GM21423 (cell line): ENCODE data around the gene SIGLEC10.
"Not testable (repeated sequence)": the region's sequence is repeated elsewhere in the genome, so short reads cannot be mapped to it uniquely, and the experiment has no call there.

ENCODE experiments used
- ATAC-seq: cut with Tn5 transposase; IDR thresholded peaks from one replicate; pipeline ENCODE4 v1.9.1; 2021; ENCODE audit warnings: mild to moderate bottlenecking, moderate library complexity; ENCODE audit not compliant: unreplicated experiment

The SIGLEC10 gene

DNA sequence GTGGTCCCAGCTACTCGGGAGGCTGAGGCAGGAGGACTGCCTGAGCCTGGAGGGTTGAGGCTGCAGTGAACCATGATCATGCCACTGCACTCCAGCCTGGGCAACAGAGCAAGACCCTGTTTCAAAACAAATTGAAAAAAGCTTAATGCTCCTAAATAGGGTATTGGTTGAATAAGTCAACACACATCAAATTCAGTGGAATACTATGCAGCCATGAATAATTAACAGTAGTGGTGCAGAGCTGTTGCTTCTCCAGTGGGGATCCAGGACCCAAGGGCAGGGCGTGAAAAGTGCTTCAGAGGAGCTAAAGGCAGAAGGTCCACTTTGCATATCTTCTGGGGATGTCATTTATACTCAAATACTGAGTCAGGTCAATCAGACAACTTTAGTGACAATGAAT lies 22.6 kb upstream of the SIGLEC10 start:
- no peak for ATAC-seq

GRCh38 chr19:51439021-51439465 lies 21.6 kb upstream of the SIGLEC10 start:
- no peak for ATAC-seq

- ATAC-seq = no peak
These were observed 17.0 kb upstream of the SIGLEC10 start for GRCh38 chr19:51434456-51434855.

DNA sequence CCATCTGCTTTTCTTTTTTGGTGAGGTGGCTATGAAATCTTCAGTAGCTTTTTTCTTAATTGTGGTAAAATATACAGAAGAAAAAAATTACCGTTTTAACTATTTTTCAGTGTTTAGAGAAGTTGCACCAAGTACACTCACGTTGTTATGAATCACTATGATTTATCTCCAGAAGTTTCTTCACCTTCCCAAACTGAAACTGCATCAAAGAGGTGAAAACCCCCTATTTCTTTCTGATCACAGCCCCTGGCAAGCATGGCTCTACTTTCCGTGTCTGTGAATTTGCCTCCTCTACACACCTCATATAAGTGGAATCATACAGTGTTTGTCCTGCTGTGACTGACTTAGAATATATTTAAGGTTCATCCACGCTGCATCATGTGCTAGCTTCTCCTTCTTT lies 15.6 kb upstream of the SIGLEC10 start:
- no peak for ATAC-seq

GRCh38 chr19:51431124-51431523 lies 13.7 kb upstream of the SIGLEC10 start:
- ATAC-seq = no peak

DNA sequence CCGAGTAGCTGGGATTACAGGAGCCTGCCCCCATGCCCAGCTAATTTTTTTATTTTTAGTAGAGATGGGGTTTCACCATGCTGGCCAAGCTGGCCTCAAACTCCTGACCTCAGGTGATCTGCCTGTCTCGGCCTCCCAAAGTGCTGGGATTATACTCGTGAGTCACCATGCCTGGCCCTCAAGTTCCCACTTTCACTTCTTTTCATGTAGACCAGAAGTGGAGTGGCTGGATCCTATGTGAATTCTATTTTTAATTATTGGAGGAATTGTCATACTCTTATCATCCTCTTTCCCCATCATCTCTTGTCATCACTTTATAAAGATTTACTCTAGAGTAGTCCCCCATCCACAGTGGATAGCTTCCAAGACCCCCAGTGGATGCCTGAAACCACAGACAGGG lies 12.8 kb upstream of the SIGLEC10 start:
- ATAC-seq = no peak

DNA sequence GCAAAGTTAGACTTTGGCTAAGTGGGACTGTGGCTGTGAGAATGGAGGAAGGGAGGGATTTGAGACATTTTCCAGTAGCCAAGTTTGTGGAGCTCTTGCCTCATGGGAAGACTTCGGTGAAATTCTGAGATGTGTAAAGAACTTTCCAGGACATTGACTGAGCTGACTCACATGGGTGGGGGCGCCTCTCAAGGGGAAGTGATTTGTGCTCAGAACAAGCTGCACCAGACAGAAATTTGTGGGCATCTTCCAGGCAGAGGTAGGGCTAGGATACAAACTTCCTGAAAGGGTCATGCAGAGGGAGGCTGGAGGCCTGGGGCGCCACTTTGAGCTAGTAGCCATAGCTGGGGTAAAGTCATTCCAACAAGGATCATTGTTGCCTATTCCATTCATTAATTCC lies 9.8 kb upstream of the SIGLEC10 start:
- ATAC-seq = no peak

DNA sequence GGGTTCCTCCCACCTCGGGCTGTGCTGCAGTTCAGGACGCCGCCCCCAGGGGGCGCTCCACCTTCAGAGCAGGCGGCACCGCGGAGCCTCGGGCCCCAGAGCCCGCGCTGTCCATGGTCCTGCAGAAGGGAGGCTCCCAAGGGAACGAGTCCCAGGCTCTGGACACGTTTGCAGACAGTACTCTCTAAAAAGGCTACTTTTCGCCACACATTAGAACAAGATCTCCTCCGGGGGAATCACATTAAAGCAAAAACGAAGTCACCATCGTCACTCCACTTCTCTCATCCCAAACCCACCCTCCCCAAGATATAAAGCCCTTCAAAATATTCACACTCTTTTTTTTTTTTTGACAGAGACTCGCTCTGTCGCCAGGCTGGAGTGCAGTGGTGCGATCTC lies 4.6 kb upstream of the SIGLEC10 start:
- ATAC-seq = no peak

DNA sequence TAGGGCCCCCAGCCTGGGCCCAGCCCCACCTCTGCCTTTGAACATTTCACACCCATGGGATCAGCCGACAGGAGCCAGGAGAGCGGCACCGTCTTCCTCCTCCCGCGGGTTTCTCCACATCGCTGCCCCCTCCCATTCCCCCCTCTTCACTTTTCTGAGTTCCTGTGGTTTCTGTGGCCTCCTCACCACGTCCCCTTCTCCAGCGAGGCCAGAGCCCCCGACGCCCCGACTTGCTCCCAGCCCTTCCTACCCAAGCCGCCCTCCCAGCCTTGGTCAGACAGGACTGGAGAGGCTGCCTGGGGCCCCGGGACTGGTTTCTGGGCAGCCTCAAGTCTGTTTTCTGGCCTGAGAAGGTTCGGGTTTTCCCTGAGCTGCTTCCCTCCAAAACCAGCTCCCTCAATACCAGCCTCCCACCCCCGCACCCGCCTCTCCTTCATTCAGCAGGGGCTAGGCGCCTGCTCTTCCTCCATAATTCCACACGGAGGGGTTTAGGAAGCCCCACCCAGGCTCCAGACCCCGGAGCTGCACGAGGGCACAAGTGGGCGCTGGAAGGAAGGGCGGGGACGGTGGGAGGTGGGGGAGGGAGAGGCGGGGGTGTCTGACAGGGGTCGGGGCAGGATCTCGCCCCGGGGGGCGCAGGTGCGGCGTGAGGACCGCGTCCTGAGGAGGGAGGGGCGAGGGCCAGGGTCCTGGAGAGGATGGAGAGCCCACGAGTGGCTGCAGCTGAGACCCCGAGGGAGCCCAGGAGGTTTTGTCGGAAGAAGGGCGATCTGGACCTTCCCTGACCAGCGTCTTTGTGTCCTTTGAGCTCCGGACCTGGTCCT lies 4.0 kb upstream of the SIGLEC10 start:
- no peak for ATAC-seq

GRCh38 chr19:51420511-51420910 lies 3.1 kb upstream of the SIGLEC10 start:
- not testable (repeated sequence) for ATAC-seq

DNA sequence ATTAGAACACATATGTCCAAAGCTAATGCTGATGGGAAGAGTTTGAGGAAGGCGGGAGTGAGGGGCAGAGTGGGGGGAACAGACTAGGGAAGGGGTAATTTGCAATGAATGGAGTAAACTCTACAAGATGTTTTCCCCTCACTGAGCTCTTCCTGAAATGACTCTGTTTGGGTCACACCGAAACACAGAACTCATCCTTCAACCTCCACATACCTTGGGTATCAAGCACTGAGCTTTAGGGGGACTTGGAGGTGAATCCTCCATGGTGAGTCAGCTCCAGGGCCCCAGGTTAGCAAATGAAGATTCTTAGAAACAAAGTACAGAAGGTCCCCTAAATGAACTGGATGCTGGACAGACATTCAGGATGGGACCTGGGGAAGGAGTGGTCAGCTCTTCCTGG lies 1.3 kb upstream of the SIGLEC10 start:
- no peak for ATAC-seq

DNA sequence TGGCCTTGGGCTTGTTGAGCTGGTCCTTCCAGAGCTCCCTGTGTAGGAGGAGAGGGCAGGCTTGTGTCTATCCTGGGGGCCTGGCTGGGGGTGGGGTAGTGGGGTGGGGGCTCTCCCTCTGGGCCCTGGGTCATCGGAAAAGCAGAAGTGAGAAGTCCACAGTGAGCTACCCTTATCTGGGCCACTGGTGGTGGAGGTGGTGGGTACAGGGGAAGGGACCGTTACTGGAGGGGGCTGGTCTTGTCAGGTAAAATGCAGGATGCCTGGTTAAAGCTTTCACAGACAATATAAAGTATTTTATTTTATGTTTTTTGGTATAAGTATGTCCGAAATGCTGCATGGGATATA lies 342 bp upstream of the SIGLEC10 start:
- peak; percentile 40 for ATAC-seq

GRCh38 chr19:51416422-51416821 lies 1.0 kb downstream of the SIGLEC10 start:
- ATAC-seq = not testable (repeated sequence)

- no peak for ATAC-seq
These were observed 2.3 kb downstream of the SIGLEC10 start for GRCh38 chr19:51415187-51415586.

- no peak for ATAC-seq
These were observed 6.3 kb downstream of the SIGLEC10 start for GRCh38 chr19:51410950-51411748.

DNA sequence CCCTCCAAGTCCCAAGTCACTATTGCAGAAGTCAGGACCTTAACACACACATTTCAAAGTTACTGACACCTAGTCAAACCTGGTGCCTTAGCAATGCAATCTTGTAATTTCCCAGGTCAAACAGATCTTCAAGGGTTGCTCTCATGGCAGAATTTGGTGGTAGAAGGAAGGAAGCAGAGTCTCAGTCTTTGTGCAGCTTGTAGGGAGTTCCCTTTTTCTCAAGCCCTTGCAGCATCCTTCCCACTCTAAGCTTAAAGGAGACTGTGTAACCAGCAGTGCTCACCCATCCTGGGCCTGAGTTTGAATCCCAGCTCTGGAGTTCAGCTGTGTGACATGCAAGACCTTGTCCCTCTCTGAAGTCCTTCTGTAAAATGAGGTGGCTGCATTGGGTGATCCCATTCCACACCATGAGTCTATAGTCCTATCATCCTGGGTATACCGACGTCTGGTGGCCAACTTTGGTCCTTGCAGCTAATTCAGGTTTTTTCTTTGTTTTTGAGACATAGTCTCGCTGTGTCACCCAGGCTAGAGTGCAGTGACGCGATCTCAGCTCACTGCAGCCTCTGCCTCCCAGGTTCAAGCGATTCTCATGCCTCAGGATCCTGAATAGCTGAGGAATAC lies 9.8 kb downstream of the SIGLEC10 start:
- ATAC-seq = no peak

GRCh38 chr19:51402117-51402516 lies 15.3 kb downstream of the SIGLEC10 start:
- ATAC-seq = no peak

DNA sequence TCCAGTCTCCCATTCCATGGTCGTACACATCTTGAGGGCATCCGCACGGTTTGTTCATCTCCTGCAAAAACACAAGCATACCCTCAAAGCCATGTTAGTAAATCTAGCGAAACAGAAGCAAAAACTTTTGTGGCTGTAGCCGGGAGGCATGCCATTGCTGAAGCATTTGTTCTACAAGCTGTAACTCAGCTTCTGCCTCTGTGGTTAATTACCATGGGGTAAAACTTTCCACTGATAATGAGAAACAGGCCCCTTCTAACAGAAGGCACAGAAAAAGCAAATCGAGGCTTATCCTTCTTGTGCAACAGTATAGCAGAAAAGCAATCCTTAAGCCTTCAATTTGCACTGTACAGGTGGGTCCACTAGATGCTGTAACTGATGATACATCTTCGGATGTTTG lies 17.5 kb downstream of the SIGLEC10 start:
- not testable (repeated sequence) for ATAC-seq

DNA sequence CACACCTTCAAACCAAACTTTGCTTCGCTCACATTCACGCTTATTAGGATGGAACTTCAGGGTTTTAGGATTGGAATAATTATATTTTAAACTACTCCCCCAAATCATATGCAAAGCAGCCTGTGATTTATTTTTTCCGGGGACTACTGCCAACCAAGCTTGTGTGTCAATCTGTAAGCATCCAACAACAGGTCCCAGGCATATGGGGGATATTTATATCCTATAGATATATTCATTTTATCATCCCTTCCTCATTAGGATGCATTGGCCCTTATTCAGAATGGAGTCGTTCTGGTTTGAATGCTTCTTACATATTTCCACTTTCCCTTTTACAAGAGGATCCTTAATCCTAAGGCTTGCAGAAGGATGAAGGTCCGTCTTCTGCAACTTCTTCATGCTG lies 18.2 kb downstream of the SIGLEC10 start:
- no peak for ATAC-seq

GRCh38 chr19:51398096-51398704 lies 19.2 kb downstream of the SIGLEC10 start:
- ATAC-seq = no peak

GRCh38 chr19:51397453-51397852 lies 20.0 kb downstream of the SIGLEC10 start:
- ATAC-seq = not testable (repeated sequence)
